Thyroid gland (tissue), 4 donors: ENCODE measurements around the gene HCFC1. TPM values are rescaled to one million over a fixed set of nuclear protein-coding genes. Genes with fewer than 3 reads are reported as not detected.

Experiments used
- DNase-seq, 2 donors: peaks; one replicate each; pipeline ENCODE4 v3.0.0-alpha.2; 2019
- H3K27ac ChIP-seq, 3 donors: fragments of 200-600 bp; sonication (generic); 1 replicate in 2 of 3; 2 replicates in 1 of 3; pipeline ENCODE4 v1.5.1; 2016 to 2019; ENCODE audit warnings: mild to moderate bottlenecking in 1 of 3, moderate library complexity in 1 of 3
- H3K27me3 ChIP-seq: fragments of 200-600 bp; sonication (generic); one replicate; pipeline ENCODE4 v1.5.1; 2019
- H3K36me3 ChIP-seq, 2 donors: fragments of 200-600 bp; sonication (generic); one replicate each; pipeline ENCODE4 v1.5.1; 2016 to 2019
- H3K4me1 ChIP-seq, 2 donors: fragments of 200-600 bp; sonication (generic); one replicate each; pipeline ENCODE4 v1.5.1; 2017 to 2019
- H3K4me3 ChIP-seq, 3 donors: fragments of 200-600 bp; sonication (generic); replicated peaks in 1 of 3; 1 replicate in 2 of 3; 2 replicates in 1 of 3; pipeline ENCODE4 v1.5.1; 2016; ENCODE audit warnings: mild to moderate bottlenecking in 1 of 3
- H3K9me3 ChIP-seq: fragments of 200-600 bp; sonication (generic); one replicate; pipeline ENCODE4 v1.5.1; 2017
- CTCF ChIP-seq, 6 experiments: fragments of 200-600 bp in 3 of 6; fragments of 450-650 bp in 3 of 6; sonication (generic) in 3 of 6; IDR thresholded peaks; one replicate each; pipeline ENCODE4 v1.5.1; 2016 to 2019; ENCODE audit warnings: antibody characterized with exemption in 6 of 6, mild to moderate bottlenecking in 2 of 6, inconsistent platforms in 1 of 6, moderate library complexity in 1 of 6
- POLR2A ChIP-seq, 2 donors: fragments of 450-650 bp; IDR thresholded peaks; one replicate each; pipeline ENCODE4 v1.6.1; 2017; ENCODE audit warnings: antibody characterized with exemption in 2 of 2, mild to moderate bottlenecking in 2 of 2, moderate library complexity in 1 of 2
- WGBS, 2 donors: methylation state at CpG; one replicate each; pipeline ENCODE4 v1.1.5; 2017; 5-methylcytosine and 5-hydroxymethylcytosine counted together
- intact Hi-C: fragments of 100-400 bp; cut with DNase I; formaldehyde crosslinking; loops from one replicate; pipeline ENCODE4 v1.15.1; 2023
- total RNA-seq, 4 donors: library from RNA; depleted of rRNA; stranded (reverse); fragments of >200 nt; gene quantifications; one replicate each; pipeline ENCODE4 v1.2.3, GENCODE V29; 2016

Gene HCFC1
- total RNA-seq, 4 donors from 2014 or later: 23.5 to 119 (median 52.3) TPM

DNA sequence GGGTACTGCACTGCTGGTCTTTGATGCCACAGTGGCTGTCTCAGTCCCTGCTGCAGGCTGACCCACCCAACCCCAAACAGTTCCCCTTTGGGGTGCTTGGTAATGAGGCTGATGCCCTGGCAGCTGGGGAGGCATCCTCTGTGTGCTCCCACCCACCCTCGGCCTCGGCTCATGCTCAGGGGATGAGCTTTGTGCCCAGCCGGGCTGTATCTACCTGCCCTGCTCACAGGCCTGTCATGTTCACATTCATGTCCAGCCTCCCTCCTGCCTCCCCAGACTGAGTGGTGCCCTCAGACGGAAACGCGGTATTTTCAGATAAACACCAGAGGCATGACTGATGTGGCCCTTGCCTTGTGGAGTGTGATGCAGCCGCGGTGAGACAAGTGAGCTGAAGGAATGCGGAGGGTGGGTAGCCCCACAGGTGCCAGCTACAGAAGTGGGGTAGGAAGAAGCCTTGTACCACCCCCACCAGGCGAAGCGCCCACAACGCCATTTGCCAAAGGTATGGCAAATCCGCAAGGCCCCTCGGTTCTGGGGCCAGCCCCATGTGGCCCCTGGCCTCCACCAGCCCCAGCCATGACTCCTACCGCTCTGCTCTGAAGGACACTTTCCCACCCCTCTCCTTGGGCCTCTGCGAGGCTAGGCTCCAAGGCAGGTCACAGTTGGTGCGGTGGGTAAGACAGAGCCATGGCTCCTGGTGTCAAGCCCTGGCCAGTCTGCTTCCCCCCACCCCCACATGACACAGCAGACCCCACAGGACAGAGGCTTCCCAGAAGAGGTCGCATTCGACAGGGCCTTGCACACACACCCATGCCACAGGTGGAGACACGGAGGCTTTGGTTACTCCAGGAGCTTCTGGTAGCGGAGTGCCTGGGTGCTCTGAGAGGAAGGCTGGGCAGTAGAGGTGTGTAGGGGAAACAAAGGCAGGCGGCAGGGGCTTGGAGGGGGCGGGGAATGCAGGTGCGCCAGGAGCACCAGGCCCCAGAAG lies 25.4 kb downstream of the HCFC1 start:
- Histone ChIP-seq H3K27me3 (no peaks in the 10 kb centered on the region), H3K4me1 (peaks cover 0 to 4% of the 10 kb centered on the region in 2 donors), H3K27ac (no peak overlapping the region), H3K9me3 (no peaks in the 10 kb centered on the region), H3K36me3 (peaks cover 20 to 21% of the 10 kb centered on the region in 2 donors), H3K4me3 (no peak overlapping the region)
- DNase-seq: no peak
- WGBS, 2 donors: 77 to 86% methylated on average over 4 to 19 of the region's 24 CpGs
- no peak for TF ChIP-seq CTCF (IDR thresholded peaks at IDR 0.05)
- no peak for TF ChIP-seq POLR2A (IDR thresholded peaks at IDR 0.05)
- intact Hi-C loops: no loop called here

DNA sequence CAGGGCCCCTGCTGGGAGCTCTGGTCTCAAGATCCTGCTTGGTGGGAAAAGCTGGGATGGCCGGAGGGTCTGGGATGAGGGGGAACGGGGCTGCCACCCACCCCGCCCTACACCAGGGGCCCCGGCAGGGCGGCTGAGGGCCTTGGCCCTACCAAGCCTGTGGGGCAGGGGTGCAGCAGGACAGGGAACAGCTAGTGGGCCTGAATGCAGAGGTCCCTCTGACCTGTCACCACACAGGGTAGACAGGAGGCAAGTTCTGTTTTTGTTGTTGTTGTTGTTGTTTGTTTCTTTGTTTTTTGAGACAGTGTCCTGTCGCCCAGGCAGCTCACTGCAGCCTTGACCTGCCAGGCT lies 26.8 kb downstream of the HCFC1 start:
- TF ChIP-seq CTCF (IDR thresholded peaks at IDR 0.05) (no peak), POLR2A (IDR thresholded peaks at IDR 0.05) (no peak)
- Histone ChIP-seq H3K4me1 (peaks cover 0 to 4% of the 10 kb centered on the region in 2 donors), H3K36me3 (peaks cover 6 to 7% of the 10 kb centered on the region in 2 donors), H3K9me3 (no peaks in the 10 kb centered on the region), H3K27me3 (no peaks in the 10 kb centered on the region), H3K27ac (no peak overlapping the region), H3K4me3 (no peak overlapping the region)
- DNase-seq: no peak
- WGBS, 2 donors: 71% methylated on average over 1 of the region's 6 CpGs; no CpG with 5 or more reads in 1 of the 2 donors
- intact Hi-C loops: no loop called here

GRCh38 chrX:153944140-153944799 lies 27.3 kb downstream of the HCFC1 start, which contains the start of gene RENBP:
TSS of gene RENBP (minus strand) at chrX:153944643. CDS start at chrX:153944610, 33 bp downstream.
- intact Hi-C loops: no loop called here
- Histone ChIP-seq H3K4me3 (no peak within 1 kb of the TSS), H3K36me3 (peaks cover 1 to 3% of the 10 kb centered on the region in 2 donors), H3K27me3 (no peaks in the 10 kb centered on the region), H3K4me1 (peaks cover 0 to 4% of the 10 kb centered on the region in 2 donors), H3K27ac (no peak within 1 kb of the TSS), H3K9me3 (no peaks in the 10 kb centered on the region)
- peak; percentile 43 to 48 for DNase-seq
- WGBS, 2 donors: 50% methylated on average over 1 of the region's 31 CpGs; no CpG with 5 or more reads in 1 of the 2 donors
- TF ChIP-seq CTCF (IDR thresholded peaks at IDR 0.05) (no peak), POLR2A (IDR thresholded peaks at IDR 0.05) (no peak)

DNA sequence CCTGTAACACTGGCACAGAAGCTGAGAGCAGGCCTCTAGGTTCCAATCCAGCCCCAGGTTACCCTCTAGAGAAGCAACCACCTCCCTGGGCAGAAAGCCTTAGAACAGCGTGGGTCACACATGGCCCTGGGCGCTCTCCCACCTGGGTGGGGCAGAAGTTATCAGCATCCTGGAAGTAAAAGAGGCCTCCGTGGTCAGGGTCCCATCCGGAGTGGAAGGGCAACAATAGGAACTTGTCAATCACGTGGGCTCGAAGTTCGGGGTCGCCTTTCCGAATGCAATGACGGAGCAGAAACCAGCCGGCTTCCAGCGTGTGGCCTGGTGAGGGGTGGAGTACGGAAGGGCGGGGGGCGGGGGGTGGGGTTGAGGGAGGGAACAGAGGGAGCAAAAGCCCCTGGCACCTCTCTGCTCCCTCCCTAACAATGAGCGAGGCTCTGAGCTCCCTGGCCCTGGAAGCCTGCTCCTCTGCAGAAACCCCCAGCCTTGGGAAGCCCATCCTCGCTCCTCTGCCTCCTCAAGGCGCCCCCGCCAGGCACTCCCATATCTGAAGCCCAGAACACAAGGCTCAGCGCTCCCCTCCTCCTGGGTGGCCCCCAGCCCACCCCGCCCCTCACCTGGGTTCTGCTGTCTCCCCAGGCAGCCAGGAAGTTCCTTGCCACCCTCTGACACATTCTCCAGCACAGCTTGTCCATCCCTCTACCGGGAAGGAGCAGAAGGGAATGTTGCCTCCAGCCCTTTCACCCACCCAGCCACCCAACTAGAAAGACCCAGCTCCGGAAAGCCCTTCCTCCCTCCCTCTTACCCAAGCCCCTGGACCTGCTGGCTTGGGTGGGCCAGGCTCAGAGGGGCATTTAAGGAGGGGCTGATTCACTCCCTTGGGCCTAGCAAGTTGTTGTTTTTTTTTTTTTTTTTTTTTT lies 30.0 kb downstream of the HCFC1 start:
- H3K36me3 ChIP-seq: no peaks in the 10 kb centered on the region
- H3K4me3 ChIP-seq: no peak overlapping the region
- no peak for TF ChIP-seq POLR2A (IDR thresholded peaks at IDR 0.05)
- no peak for TF ChIP-seq CTCF (IDR thresholded peaks at IDR 0.05)
- H3K27ac ChIP-seq: no peak overlapping the region
- DNase-seq: no peak
- no peaks in the 10 kb centered on the region for H3K27me3 ChIP-seq
- peaks cover 0 to 4% of the 10 kb centered on the region in 2 donors for H3K4me1 ChIP-seq
- H3K9me3 ChIP-seq: no peaks in the 10 kb centered on the region
- WGBS, 2 donors: 59 to 71% methylated on average over 5 to 7 of the region's 23 CpGs
- intact Hi-C loops: no loop called here
